Thoracic aorta (tissue), 2 donors: Measurements from ENCODE around the gene C8A. TPM values are rescaled to one million over a fixed set of nuclear protein-coding genes. Genes with fewer than 3 reads are reported as not detected.

ENCODE experiments used
- ATAC-seq: fragments of 150-250 bp; one replicate; pipeline ENCODE4 v1.8.0; 2017; ENCODE audit warnings: low read depth; ENCODE audit not compliant: insufficient number of reproducible peaks, low FRiP score
- DNase-seq: peaks from one replicate; pipeline ENCODE4 v3.0.0-alpha.2; 2020; ENCODE audit warnings: low spot score
- H3K27ac ChIP-seq, 2 donors: fragments of 200-600 bp; sonication (generic); 1 replicate in 1 of 2; 2 replicates in 1 of 2; pipeline ENCODE4 v1.5.1; 2016; ENCODE audit warnings: mild to moderate bottlenecking in 2 of 2, moderate library complexity in 2 of 2
- H3K27me3 ChIP-seq: fragments of 200-600 bp; sonication (generic); replicated peaks from 2 replicates; pipeline ENCODE4 v1.6.0; 2016; ENCODE audit warnings: mild to moderate bottlenecking; ENCODE audit not compliant: insufficient read depth
- H3K36me3 ChIP-seq: fragments of 200-600 bp; sonication (generic); one replicate; pipeline ENCODE4 v1.5.1; 2016
- H3K4me1 ChIP-seq, 2 donors: fragments of 200-600 bp; sonication (generic); 1 replicate in 1 of 2; 2 replicates in 1 of 2; pipeline versions ENCODE4 v1.5.1 to v1.6.0; 2016; ENCODE audit warnings: low read depth in 2 of 2, mild to moderate bottlenecking in 1 of 2; ENCODE audit not compliant: control insufficient read depth in 1 of 2
- H3K4me3 ChIP-seq: fragments of 200-600 bp; sonication (generic); 2 replicates; pipeline ENCODE4 v1.5.1; 2016; ENCODE audit warnings: mild to moderate bottlenecking
- H3K9me3 ChIP-seq: fragments of 200-600 bp; sonication (generic); 2 replicates; pipeline ENCODE4 v1.5.1; 2016
- CTCF ChIP-seq: fragments of 200-600 bp; sonication (generic); IDR thresholded peaks from one replicate; pipeline ENCODE4 v1.5.1; 2019; ENCODE audit warnings: antibody characterized with exemption
- total RNA-seq, 2 donors: library from RNA; depleted of rRNA; stranded (reverse); fragments of >200 nt; gene quantifications; one replicate each; pipeline versions ENCODE4 v1.1.0 to v1.2.3, GENCODE V29; 2016

The C8A gene
- total RNA-seq, 2 donors from 2014 or later: not detected

- Histone ChIP-seq H3K36me3 (no peaks in the 10 kb centered on the region), H3K9me3 (no peaks in the 10 kb centered on the region), H3K27ac (no peak overlapping the region), H3K27me3 (no peaks in the 10 kb centered on the region), H3K4me1 (no peaks in the 10 kb centered on the region), H3K4me3 (no peak overlapping the region)
- no peak for ATAC-seq
- DNase-seq: no peak
- no peak for TF ChIP-seq CTCF
Measured at GRCh38 chr1:56874689-56875088, 20.1 kb downstream of the C8A start.

GRCh38 chr1:56877973-56878372 lies 23.4 kb downstream of the C8A start:
- Histone ChIP-seq H3K27ac (no peak overlapping the region), H3K4me3 (no peak overlapping the region), H3K9me3 (no peaks in the 10 kb centered on the region), H3K27me3 (no peaks in the 10 kb centered on the region), H3K4me1 (no peaks in the 10 kb centered on the region), H3K36me3 (no peaks in the 10 kb centered on the region)
- ATAC-seq: no peak
- no peak for TF ChIP-seq CTCF
- DNase-seq: no peak

GRCh38 chr1:56880774-56881173 lies 26.2 kb downstream of the C8A start:
- Histone ChIP-seq H3K27me3 (no peaks in the 10 kb centered on the region), H3K27ac (no peak overlapping the region), H3K36me3 (no peaks in the 10 kb centered on the region), H3K9me3 (no peaks in the 10 kb centered on the region), H3K4me1 (no peaks in the 10 kb centered on the region), H3K4me3 (no peak overlapping the region)
- DNase-seq (no peak), ATAC-seq (no peak)
- TF ChIP-seq CTCF: no peak

- Histone ChIP-seq H3K36me3 (no peaks in the 10 kb centered on the region), H3K4me3 (no peak overlapping the region), H3K27me3 (no peaks in the 10 kb centered on the region), H3K4me1 (no peaks in the 10 kb centered on the region), H3K27ac (no peak overlapping the region), H3K9me3 (no peaks in the 10 kb centered on the region)
- TF ChIP-seq CTCF: no peak
- DNase-seq (no peak), ATAC-seq (no peak)
Measured at GRCh38 chr1:56881417-56881816, 26.8 kb downstream of the C8A start.

GRCh38 chr1:56890229-56890628 lies 35.6 kb downstream of the C8A start:
- H3K27me3 ChIP-seq: no peaks in the 10 kb centered on the region
- DNase-seq (no peak), ATAC-seq (no peak)
- H3K36me3 ChIP-seq: no peaks in the 10 kb centered on the region
- no peak overlapping the region for H3K4me3 ChIP-seq
- no peaks in the 10 kb centered on the region for H3K4me1 ChIP-seq
- H3K9me3 ChIP-seq: no peaks in the 10 kb centered on the region
- no peak overlapping the region for H3K27ac ChIP-seq
- TF ChIP-seq CTCF: no peak
